Endothelial cell of umbilical vein (primary cell): ENCODE results near the gene ARHGAP20.

ENCODE experiments used
- CTCF ChIP-seq, 2 donors: IDR thresholded peaks; 1 replicate in 1 of 2; 2 replicates in 1 of 2; pipeline ENCODE4 v1.5.1; 2011; ENCODE audit warnings: low read length in 2 of 2, mild to moderate bottlenecking in 2 of 2, moderate library complexity in 2 of 2, control low read depth in 1 of 2, inconsistent platforms in 1 of 2, low read depth in 1 of 2; ENCODE audit not compliant: insufficient read depth in 1 of 2; ENCODE audit errors: extremely low read depth in 1 of 2
- EZH2 ChIP-seq: IDR thresholded peaks from 2 replicates; pipeline ENCODE4 v1.6.1; 2012; ENCODE audit warnings: borderline replicate concordance, low read depth, mild to moderate bottlenecking, moderate library complexity, low read length, inconsistent platforms; ENCODE audit not compliant: severe bottlenecking
- MYC ChIP-seq: IDR thresholded peaks from one replicate; pipeline ENCODE4 v1.6.1; 2011; ENCODE audit warnings: mild to moderate bottlenecking, low read depth, low read length
- POLR2A ChIP-seq: IDR thresholded peaks from 2 replicates; pipeline ENCODE4 v1.6.1; 2012; ENCODE audit warnings: low read depth, mild to moderate bottlenecking, control low read depth, low read length

- no peak for TF ChIP-seq CTCF (IDR thresholded peaks at IDR 0.05; ENCODE audit: extremely low read depth in 1 of 2, insufficient read depth in 1 of 2, low read depth in 1 of 2, low read length in 2 of 2)
- TF ChIP-seq POLR2A: no peak
- no peak for TF ChIP-seq EZH2
- TF ChIP-seq MYC: no peak
Measured at GRCh38 chr11:110715541-110715940, 3.3 kb upstream of the ARHGAP20 start.
